PC-3 (cell line): ENCODE results near the gene CORO2B. TPM values are rescaled to one million over a fixed set of nuclear protein-coding genes. Genes with fewer than 3 reads are reported as not detected.

Source experiments
- ATAC-seq: fragments of 200-7000 bp; cut with Tn5 transposase; 2 replicates; pipeline ENCODE4 v1.9.1; 2020; ENCODE audit warnings: mild to moderate bottlenecking, moderate library complexity
- BruUV-seq: library from RNA; stranded (reverse); fragments of 400-500 nt; replicated peaks from 2 replicates; lab custom pipeline; 2021; lab: Mats Ljungman, UMichigan
- CTCF ChIA-PET: fragments of 300-600 bp; sonication (Branson Sonifier 250); formaldehyde crosslinking; loops from one replicate; lab custom pipeline; 2022; ENCODE audit warnings: antibody characterized with exemption; lab: Charles Lee
- POLR2A ChIA-PET: fragments of 300-600 bp; sonication (Branson Sonifier 250); formaldehyde crosslinking; loops from one replicate; lab custom pipeline; 2022; ENCODE audit warnings: antibody characterized with exemption; ENCODE audit not compliant: unreplicated experiment; lab: Charles Lee
- DNase-seq: peaks from one replicate; pipeline ENCODE4 v3.0.0-alpha.2; 2015
- H2AFZ ChIP-seq: fragments of 300-600 bp; sonication (generic); 2 replicates; pipeline ENCODE4 v1.6.0; 2016; ENCODE audit warnings: antibody characterized with exemption, low read length
- H3F3A ChIP-seq: fragments of 300-600 bp; sonication (generic); one replicate; pipeline ENCODE4 v1.6.0; 2017; ENCODE audit warnings: antibody characterized with exemption, low read length, control low read depth, mild to moderate bottlenecking; ENCODE audit not compliant: unreplicated experiment
- H3K27ac ChIP-seq: fragments of 300-600 bp; sonication (generic); 2 replicates; pipeline ENCODE4 v1.5.1; 2016; ENCODE audit warnings: mild to moderate bottlenecking, low read length
- H3K27me3 ChIP-seq: fragments of 300-600 bp; sonication (generic); 2 replicates; pipeline ENCODE4 v1.6.1; 2016; ENCODE audit warnings: low read length, mixed read lengths
- H3K36me3 ChIP-seq: fragments of 300-600 bp; sonication (generic); 2 replicates; pipeline ENCODE4 v1.6.1; 2016; ENCODE audit warnings: low read depth, mixed run types, low read length, mixed read lengths
- H3K4me1 ChIP-seq: fragments of 300-600 bp; sonication (generic); 2 replicates; pipeline ENCODE4 v1.5.1; 2016; ENCODE audit warnings: low read length; ENCODE audit not compliant: insufficient read depth
- H3K4me2 ChIP-seq: fragments of 300-600 bp; sonication (generic); 2 replicates; pipeline ENCODE4 v1.6.0; 2016; ENCODE audit warnings: low read length
- H3K4me3 ChIP-seq: fragments of 300-600 bp; sonication (generic); 2 replicates; pipeline ENCODE4 v1.5.1; 2016; ENCODE audit warnings: mild to moderate bottlenecking, low read length, mixed read lengths
- H3K79me2 ChIP-seq: fragments of 300-600 bp; sonication (generic); 2 replicates; pipeline ENCODE4 v1.6.1; 2017; ENCODE audit warnings: low read length, mixed read lengths
- H3K9ac ChIP-seq: fragments of 300-600 bp; sonication (generic); 2 replicates; pipeline ENCODE4 v1.6.0; 2016; ENCODE audit warnings: mild to moderate bottlenecking, low read length
- H3K9me2 ChIP-seq: fragments of 300-600 bp; sonication (generic); replicated peaks from 2 replicates; pipeline ENCODE4 v1.6.1; 2016; ENCODE audit warnings: mixed run types, low read length, mixed read lengths
- H3K9me3 ChIP-seq: fragments of 300-600 bp; sonication (generic); 2 replicates; pipeline ENCODE4 v1.6.1; 2016; ENCODE audit warnings: low read length, mixed read lengths
- H4K20me1 ChIP-seq: fragments of 300-600 bp; sonication (generic); 2 replicates; pipeline ENCODE4 v1.6.1; 2016; ENCODE audit warnings: low read length, mixed read lengths
- CTCF ChIP-seq: fragments of 300-600 bp; sonication (generic); conservative IDR thresholded peaks from 2 replicates; pipeline ENCODE4 v1.5.1; 2017; ENCODE audit warnings: antibody characterized with exemption, low read depth, mild to moderate bottlenecking, low read length
- EZH2 ChIP-seq: fragments of 300-600 bp; sonication (generic); IDR thresholded peaks from one replicate; pipeline ENCODE4 v1.6.1; 2017; ENCODE audit warnings: antibody characterized with exemption, mild to moderate bottlenecking, low read length; ENCODE audit not compliant: unreplicated experiment
- EZH2phosphoT487 ChIP-seq: fragments of 300-600 bp; sonication (generic); IDR thresholded peaks from 2 replicates; pipeline ENCODE4 v1.6.1; 2018; ENCODE audit warnings: mild to moderate bottlenecking, antibody characterized with exemption, low read length, borderline replicate concordance
- intact Hi-C: fragments of 100-400 bp; cut with micrococcal nuclease; formaldehyde crosslinking; loops from 2 replicates; pipeline ENCODE4 v1.9.0; 2023
- total RNA-seq: library from RNA; depleted of rRNA; stranded (reverse); fragments of >200 nt; gene quantifications from 2 replicates; pipeline ENCODE4 v1.2.3, GENCODE V29; 2014

CORO2B gene
- total RNA-seq, 1 experiment from 2014 or later, result 0.66 TPM

- Histone ChIP-seq H3K4me2 (no peak overlapping the region), H2AFZ (no peak overlapping the region), H3K36me3 (no peaks in the 10 kb centered on the region), H3K79me2 (no peaks in the 10 kb centered on the region), H3K4me1 (no peaks in the 10 kb centered on the region), H3K9me2 (no peaks in the 10 kb centered on the region), H3K9me3 (no peaks in the 10 kb centered on the region), H3K9ac (no peak overlapping the region), H3K27me3 (no peaks in the 10 kb centered on the region), H3F3A (no peaks in the 10 kb centered on the region), H3K27ac (no peak overlapping the region), H4K20me1 (no peaks in the 10 kb centered on the region), H3K4me3 (no peak overlapping the region)
- no peak for DNase-seq
- ChIA-PET POLR2A (no interaction called here), CTCF (no interaction called here)
- no peak for ATAC-seq
- intact Hi-C loops, result no loop called here
- TF ChIP-seq EZH2 (no peak), CTCF (no peak), EZH2phosphoT487 (no peak)
- no TSS peak for BruUV-seq
Observed at GRCh38 chr15:68620721-68621527, 42.1 kb downstream of the CORO2B start.

- no peaks in the 10 kb centered on the region for H3K79me2 ChIP-seq
- no peaks in the 10 kb centered on the region for H3K27me3 ChIP-seq
- ChIA-PET POLR2A (no interaction called here), CTCF (no interaction called here)
- BruUV-seq, result no TSS peak
- TF ChIP-seq CTCF, result no peak
- no peak for TF ChIP-seq EZH2phosphoT487
- TF ChIP-seq EZH2, result no peak
- ATAC-seq (no peak), DNase-seq (no peak)
- no peaks in the 10 kb centered on the region for H3K36me3 ChIP-seq
- no peak overlapping the region for H3K9ac ChIP-seq
- H4K20me1 ChIP-seq, result no peaks in the 10 kb centered on the region
- H2AFZ ChIP-seq, result no peak overlapping the region
- no peaks in the 10 kb centered on the region for H3K4me1 ChIP-seq
- no peaks in the 10 kb centered on the region for H3K9me2 ChIP-seq
- no peak overlapping the region for H3K4me2 ChIP-seq
- no peak overlapping the region for H3K4me3 ChIP-seq
- H3K9me3 ChIP-seq, result no peaks in the 10 kb centered on the region
- H3F3A ChIP-seq, result no peaks in the 10 kb centered on the region
- intact Hi-C loops, result no loop called here
- no peak overlapping the region for H3K27ac ChIP-seq
Observed at GRCh38 chr15:68621535-68621934, 42.7 kb downstream of the CORO2B start.

- no peaks in the 10 kb centered on the region for H3K9me3 ChIP-seq
- POLR2A ChIA-PET, result no interaction called here
- CTCF ChIA-PET, result no interaction called here
- no peaks in the 10 kb centered on the region for H3K27me3 ChIP-seq
- peaks cover 4% of the 10 kb centered on the region; the same call in 1 of the 2 replicates for H3K4me1 ChIP-seq
- no peaks in the 10 kb centered on the region for H3K9me2 ChIP-seq
- no peaks in the 10 kb centered on the region for H3K36me3 ChIP-seq
- no peaks in the 10 kb centered on the region for H3K79me2 ChIP-seq
- H3K4me2 ChIP-seq, result no peak overlapping the region
- TF ChIP-seq EZH2phosphoT487 (no peak), EZH2 (no peak), CTCF (no peak)
- no peak for ATAC-seq
- H3K9ac ChIP-seq, result no peak overlapping the region
- no peak overlapping the region for H3K27ac ChIP-seq
- BruUV-seq, result no TSS peak
- no peak overlapping the region for H2AFZ ChIP-seq
- no peak for DNase-seq
- intact Hi-C loops, result no loop called here
- no peaks in the 10 kb centered on the region for H4K20me1 ChIP-seq
- H3K4me3 ChIP-seq, result no peak overlapping the region
- no peaks in the 10 kb centered on the region for H3F3A ChIP-seq
Observed at GRCh38 chr15:68623301-68623892, 44.6 kb downstream of the CORO2B start.
